ENCODE measurements around the gene RAD21L1.
"Not testable (repeated sequence)": the region's sequence is repeated elsewhere in the genome, so short reads cannot be mapped to it uniquely, and the experiment has no call there.

RAD21L1 gene

GRCh38 chr20:1232286-1233111 is 6.7 kb downstream of the RAD21L1 start:
- DNase-seq, result no peak

- no peak for DNase-seq
Measured at GRCh38 chr20:1240549-1240948, 14.7 kb downstream of the RAD21L1 start.

- no peak for DNase-seq
Measured at GRCh38 chr20:1241456-1241855, 15.6 kb downstream of the RAD21L1 start.

GRCh38 chr20:1242099-1242498 is 16.3 kb downstream of the RAD21L1 start:
- DNase-seq, result no peak

GRCh38 chr20:1242530-1242929 is 16.7 kb downstream of the RAD21L1 start:
- peak; percentile 86 for DNase-seq

GRCh38 chr20:1245578-1245977 is 19.7 kb downstream of the RAD21L1 start:
- no peak for DNase-seq

- no peak for DNase-seq
Measured at GRCh38 chr20:1247689-1248088, 21.8 kb downstream of the RAD21L1 start.

- not testable (repeated sequence) for DNase-seq
Measured at GRCh38 chr20:1250282-1250681, 24.4 kb downstream of the RAD21L1 start.

- no peak for DNase-seq
Measured at GRCh38 chr20:1252416-1252815, 26.6 kb downstream of the RAD21L1 start.

- no peak for DNase-seq
Measured at GRCh38 chr20:1254254-1254653, 28.4 kb downstream of the RAD21L1 start.

- DNase-seq, result no peak
Measured at GRCh38 chr20:1255675-1256074, 29.8 kb downstream of the RAD21L1 start.

GRCh38 chr20:1263853-1264252 is 38.0 kb downstream of the RAD21L1 start:
- DNase-seq, result peak; percentile 21

- no peak for DNase-seq
Measured at GRCh38 chr20:1264727-1265126, 38.9 kb downstream of the RAD21L1 start.

- DNase-seq, result no peak
Measured at GRCh38 chr20:1265226-1265915, 39.5 kb downstream of the RAD21L1 start.

GRCh38 chr20:1265916-1266166 is 40.0 kb downstream of the RAD21L1 start:
- DNase-seq, result no peak

GRCh38 chr20:1266167-1266973 is 40.5 kb downstream of the RAD21L1 start, which contains the start of gene SNPH:
Gene SNPH (plus strand): TSS chr20:1266294. CDS start chr20:1296240, 29,946 bp downstream.
- peak; percentile 65 for DNase-seq

GRCh38 chr20:1267161-1267560 is 41.3 kb downstream of the RAD21L1 start:
- no peak for DNase-seq

- no peak for DNase-seq
Measured at GRCh38 chr20:1267809-1268374, 42.0 kb downstream of the RAD21L1 start.

- no peak for DNase-seq
Measured at GRCh38 chr20:1269235-1269634, 43.4 kb downstream of the RAD21L1 start.

- no peak for DNase-seq
Measured at GRCh38 chr20:1269850-1270249, 44.0 kb downstream of the RAD21L1 start.

GRCh38 chr20:1272368-1273100 is 46.7 kb downstream of the RAD21L1 start:
- no peak for DNase-seq

GRCh38 chr20:1273366-1273765 is 47.5 kb downstream of the RAD21L1 start:
- DNase-seq, result no peak
